Activated CD8-positive, alpha-beta memory T cell treated with anti-CD3 and anti-CD28 coated beads for 48 hours (primary cell): ENCODE data around the gene CFAP99.

Experiments used
- DNase-seq, 3 experiments: peaks; one replicate each; pipeline ENCODE4 v3.0.0-alpha.2; 2020; ENCODE audit warnings: low read depth in 2 of 3, low spot score in 2 of 3

CFAP99 gene

GRCh38 chr4:2497931-2498330 is 79.2 kb downstream of the CFAP99 start:
- DNase-seq, result no peak

GRCh38 chr4:2500547-2500946 is 81.8 kb downstream of the CFAP99 start:
- no peak for DNase-seq

GRCh38 chr4:2501034-2501594 is 82.4 kb downstream of the CFAP99 start:
- DNase-seq, result no peak

- DNase-seq, result no peak
These were observed 85.1 kb downstream of the CFAP99 start for GRCh38 chr4:2503809-2504208.

GRCh38 chr4:2507259-2507658 is 88.5 kb downstream of the CFAP99 start:
- no peak for DNase-seq

- DNase-seq, result no peak
These were observed 89.1 kb downstream of the CFAP99 start for GRCh38 chr4:2507855-2508254.

- DNase-seq, result no peak
These were observed 91.8 kb downstream of the CFAP99 start for GRCh38 chr4:2510351-2511259.

GRCh38 chr4:2511645-2512131 is 92.9 kb downstream of the CFAP99 start:
- DNase-seq, result no peak
